Uterus (tissue), 2 donors: ENCODE results near the gene PPP4C.

Source experiments
- CTCF ChIP-seq, 4 experiments: fragments of 200-600 bp in 2 of 4; fragments of 450-650 bp in 2 of 4; sonication (generic) in 2 of 4; IDR thresholded peaks; one replicate each; pipeline ENCODE4 v1.5.1; 2016 to 2019; ENCODE audit warnings: antibody characterized with exemption in 4 of 4, mild to moderate bottlenecking in 2 of 4, moderate library complexity in 1 of 4
- POLR2A ChIP-seq, 2 donors: fragments of 450-650 bp; IDR thresholded peaks; one replicate each; pipeline ENCODE4 v1.6.1; 2016; ENCODE audit warnings: antibody characterized with exemption in 2 of 2, mild to moderate bottlenecking in 1 of 2, moderate library complexity in 1 of 2

GRCh38 chr16:30122604-30123160 lies 46.9 kb downstream of the PPP4C start:
- no peak for TF ChIP-seq CTCF (IDR thresholded peaks at IDR 0.05)
- TF ChIP-seq POLR2A (IDR thresholded peaks at IDR 0.05): no peak
